Measurements from ENCODE around the gene MYRIP.

DNA sequence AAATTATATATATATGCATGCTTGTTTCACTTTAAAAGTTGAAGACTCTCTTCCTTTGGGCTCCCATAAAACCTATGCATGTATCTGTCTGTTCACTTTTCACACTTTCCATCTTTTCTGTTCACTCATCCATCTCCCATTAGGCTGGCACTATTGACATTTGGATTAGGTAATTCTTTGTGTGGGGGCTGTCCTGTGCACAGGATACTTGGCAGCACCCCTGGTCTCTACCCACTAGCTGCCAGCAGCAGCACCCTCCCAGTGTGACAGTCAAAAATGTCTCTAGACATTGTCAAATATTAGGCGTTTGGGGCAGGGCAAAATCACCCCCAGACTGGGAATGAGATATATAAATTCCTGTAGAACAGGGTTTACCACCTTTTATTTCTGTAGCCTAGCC lies 427.8 kb downstream of the MYRIP start:
- TF ChIP-seq POLR2A (IDR thresholded peaks at IDR 0.05), result no peak
- TF ChIP-seq CTCF (IDR thresholded peaks at IDR 0.05), result no peak

All from testis (tissue), 2 donors.